Ectodermal cell (in vitro differentiated cells): ENCODE data around the gene RPL31. TPM values are rescaled to one million over a fixed set of nuclear protein-coding genes. Genes with fewer than 3 reads are reported as not detected.

Experiments
- H3K27ac ChIP-seq: 2 replicates; pipeline ENCODE4 v1.7.0; 2013; ENCODE audit warnings: mild to moderate bottlenecking, low read depth, low read length; ENCODE audit not compliant: insufficient read depth, poor library complexity, severe bottlenecking
- H3K27me3 ChIP-seq: 2 replicates; pipeline ENCODE4 v1.7.0; 2013; ENCODE audit warnings: mild to moderate bottlenecking, low read length; ENCODE audit not compliant: insufficient read depth, control insufficient read depth, poor library complexity, severe bottlenecking
- H3K36me3 ChIP-seq: one replicate; pipeline ENCODE4 v1.7.0; 2013; ENCODE audit warnings: low read length; ENCODE audit not compliant: control insufficient read depth, insufficient read depth
- H3K4me1 ChIP-seq: one replicate; pipeline ENCODE4 v1.7.0; 2013; ENCODE audit warnings: low read length; ENCODE audit not compliant: control insufficient read depth, insufficient read depth
- H3K4me3 ChIP-seq: 2 replicates; pipeline ENCODE4 v1.7.0; 2013; ENCODE audit warnings: low read depth, low read length, control low read depth; ENCODE audit not compliant: insufficient read depth
- H3K9me3 ChIP-seq: 2 replicates; pipeline ENCODE4 v1.7.0; 2013; ENCODE audit warnings: mild to moderate bottlenecking, low read length, moderate library complexity; ENCODE audit not compliant: control insufficient read depth
- WGBS, 2 experiments: methylation state at CpG; one replicate each; pipeline ENCODE4 v1.1.7; 2013; ENCODE audit warnings: missing lambda C conversion rate in 2 of 2; 5-methylcytosine and 5-hydroxymethylcytosine counted together
- polyA plus RNA-seq, 4 experiments: library from polyadenylated mRNA; stranded (reverse); fragments of 50-300 nt; gene quantifications; one replicate each; pipeline ENCODE4 v1.2.3, GENCODE V29; 2013

Gene RPL31
- 2,823 TPM for polyA plus RNA-seq (2013, experiment 1 of 4)
- polyA plus RNA-seq (2013, experiment 2 of 4) = 2,495 TPM
- polyA plus RNA-seq (2013, experiment 3 of 4) = 3,346 TPM
- 3,792 TPM for polyA plus RNA-seq (2013, experiment 4 of 4)

DNA sequence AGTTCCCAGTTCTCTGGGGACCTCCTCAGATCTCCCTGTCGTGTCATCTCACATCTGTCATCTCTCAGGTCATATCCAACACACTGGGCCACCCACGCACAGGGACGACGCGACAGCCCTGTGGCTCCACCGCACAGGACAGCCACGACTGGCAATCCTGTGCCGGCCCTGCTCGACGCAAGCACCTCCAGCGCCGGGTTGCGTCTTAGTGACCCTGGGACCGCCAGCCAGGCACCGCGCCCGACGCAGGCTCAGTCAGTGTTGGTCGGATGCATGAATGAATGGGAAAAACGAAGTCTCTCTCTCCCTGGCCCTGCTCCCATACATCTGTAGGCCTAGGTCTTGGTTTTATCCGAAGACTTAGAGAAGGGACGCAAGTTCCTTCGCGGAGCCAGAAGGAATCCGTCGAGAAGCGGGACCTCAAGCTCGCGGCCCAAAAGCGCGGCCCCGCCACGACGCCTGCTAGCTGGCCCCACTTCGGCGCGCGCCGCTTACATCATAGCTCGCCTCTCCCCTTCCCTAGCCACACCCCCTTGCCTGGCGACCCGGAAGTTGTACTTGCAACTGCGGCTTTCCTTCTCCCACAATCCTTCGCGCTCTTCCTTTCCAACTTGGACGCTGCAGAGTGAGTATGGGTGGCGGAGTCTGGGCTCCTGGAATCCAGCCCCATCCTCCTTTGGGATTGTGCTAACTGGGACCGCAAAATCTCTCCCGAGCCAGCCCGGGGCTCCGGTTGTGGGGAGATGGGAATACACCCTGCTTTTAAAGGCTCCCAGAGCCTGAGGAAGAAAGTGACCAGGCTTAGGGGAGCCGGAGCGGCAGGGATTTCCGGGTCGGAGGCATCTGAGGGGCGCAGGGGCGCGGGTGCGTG, at the start of gene RPL31:
TSS of gene RPL31 (plus strand) at position 599 of the 871 bp plus-strand sequence. CDS start 413 bp downstream, outside the sequence.
- Histone ChIP-seq H3K4me3 (peak within 1 kb of the TSS; percentile 87), H3K4me1 (peaks cover 8% of the 10 kb centered on the region), H3K27ac (peak within 1 kb of the TSS; percentile 89), H3K9me3 (no peaks in the 10 kb centered on the region), H3K27me3 (no peaks in the 10 kb centered on the region), H3K36me3 (peaks cover 32% of the 10 kb centered on the region)
- 11 to 12% methylated on average over 59 of the region's 59 CpGs for WGBS, 2 experiments

DNA sequence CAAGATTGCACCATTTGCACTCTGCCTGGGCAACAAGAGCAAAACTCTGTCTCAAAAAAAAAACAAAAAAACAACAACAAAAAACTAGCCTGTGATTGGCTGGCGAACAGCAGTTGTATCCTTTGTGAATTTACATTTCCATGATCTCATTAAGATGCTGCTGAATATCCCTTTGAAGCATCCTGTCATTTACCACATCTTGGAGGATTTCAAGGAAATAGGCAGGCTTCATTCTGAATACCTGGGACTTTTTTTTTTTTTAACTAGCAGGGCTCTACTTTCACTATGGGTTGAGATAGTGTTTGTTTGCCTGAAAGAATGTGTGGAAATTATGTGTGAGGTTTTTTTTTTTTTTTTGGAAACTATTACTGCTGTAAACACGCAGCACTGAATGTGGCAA, 49.6 kb upstream of the RPL31 start:
- Histone ChIP-seq H3K4me3 (no peak overlapping the region), H3K36me3 (no peaks in the 10 kb centered on the region), H3K27me3 (no peaks in the 10 kb centered on the region), H3K9me3 (no peaks in the 10 kb centered on the region), H3K27ac (no peak overlapping the region), H3K4me1 (no peaks in the 10 kb centered on the region)
- WGBS, 2 experiments = 88 to 95% methylated on average over 2 of the region's 2 CpGs

DNA sequence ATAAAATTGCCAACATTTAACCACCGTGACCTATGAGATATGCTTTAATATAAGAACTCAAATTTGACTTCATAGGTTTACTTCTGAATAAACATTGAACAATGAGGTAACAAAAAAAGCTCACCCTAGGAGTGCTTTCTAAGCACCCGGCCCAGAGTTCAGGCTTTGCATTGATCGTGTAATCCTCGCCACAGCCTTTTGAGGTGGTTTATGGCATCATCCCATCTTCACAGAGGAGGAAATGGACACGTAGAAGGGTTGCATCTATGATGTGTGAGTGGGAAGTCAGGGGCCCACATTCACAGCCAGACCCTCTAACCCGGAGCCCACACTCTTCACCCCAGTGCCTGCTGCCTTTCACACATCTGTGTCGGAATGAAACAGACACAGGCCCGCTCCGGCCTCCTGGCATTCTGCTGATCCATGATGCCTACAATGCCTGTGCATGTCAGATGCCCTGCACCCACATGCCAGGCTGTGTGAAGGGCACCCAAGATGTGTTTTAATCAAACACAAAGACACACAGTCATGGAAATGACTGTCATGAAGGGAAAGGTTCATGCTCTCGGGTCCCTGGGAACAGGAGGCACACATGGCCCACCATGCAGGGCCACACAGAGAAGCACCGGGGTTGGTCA, 48.6 kb upstream of the RPL31 start:
- no peaks in the 10 kb centered on the region for H3K36me3 ChIP-seq
- H3K27ac ChIP-seq = no peak overlapping the region
- H3K27me3 ChIP-seq = no peaks in the 10 kb centered on the region
- H3K4me1 ChIP-seq = no peaks in the 10 kb centered on the region
- WGBS, 2 experiments = 91 to 94% methylated on average over 10 to 11 of the region's 11 CpGs
- no peaks in the 10 kb centered on the region for H3K9me3 ChIP-seq
- no peak overlapping the region for H3K4me3 ChIP-seq

DNA sequence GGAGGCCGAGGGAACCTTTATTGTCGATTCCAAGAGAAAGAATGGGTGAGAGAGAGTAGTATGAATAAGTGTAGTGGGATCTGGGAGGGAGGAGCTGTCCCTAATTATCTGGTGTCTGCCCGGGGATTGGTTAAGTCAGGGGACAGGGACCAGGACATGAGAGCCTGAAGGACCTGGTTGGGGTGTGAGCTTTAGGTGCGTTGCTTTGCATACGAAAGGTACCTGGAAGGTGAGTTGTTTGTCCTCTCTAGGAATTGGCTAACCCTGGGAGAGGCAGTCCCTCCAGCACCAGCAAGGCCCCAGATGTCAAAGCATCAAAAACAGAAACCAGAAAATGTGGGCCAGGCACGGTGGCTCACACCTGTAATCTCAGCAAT, 48.1 kb upstream of the RPL31 start:
- H3K27me3 ChIP-seq = no peaks in the 10 kb centered on the region
- no peak overlapping the region for H3K4me3 ChIP-seq
- WGBS, 2 experiments = 90 to 91% methylated on average over 6 of the region's 6 CpGs
- no peaks in the 10 kb centered on the region for H3K9me3 ChIP-seq
- H3K4me1 ChIP-seq = no peaks in the 10 kb centered on the region
- H3K27ac ChIP-seq = no peak overlapping the region
- H3K36me3 ChIP-seq = no peaks in the 10 kb centered on the region

DNA sequence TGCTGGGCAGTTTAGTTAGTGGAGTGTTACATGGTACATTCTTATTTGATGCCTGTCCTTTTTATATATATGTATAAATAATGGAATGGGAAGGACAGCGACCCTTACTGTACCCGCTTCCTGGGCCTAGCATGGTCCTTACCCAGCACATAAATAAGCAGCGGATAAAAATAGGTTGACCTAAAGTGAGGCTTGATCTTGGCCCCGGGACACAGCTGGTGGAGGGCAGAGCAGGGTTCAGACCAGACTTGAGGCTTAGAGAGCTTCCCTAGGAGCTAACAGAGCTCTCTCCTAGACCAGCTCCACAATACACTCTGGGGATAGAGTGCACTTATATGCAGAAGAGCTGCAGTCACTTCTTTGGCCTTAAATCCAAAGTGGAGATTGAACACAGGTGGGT, 46.9 kb upstream of the RPL31 start:
- Histone ChIP-seq H3K27ac (no peak overlapping the region), H3K9me3 (no peaks in the 10 kb centered on the region), H3K36me3 (no peaks in the 10 kb centered on the region), H3K4me3 (no peak overlapping the region), H3K4me1 (no peaks in the 10 kb centered on the region), H3K27me3 (no peaks in the 10 kb centered on the region)
- 86 to 96% methylated on average over 4 of the region's 4 CpGs for WGBS, 2 experiments

DNA sequence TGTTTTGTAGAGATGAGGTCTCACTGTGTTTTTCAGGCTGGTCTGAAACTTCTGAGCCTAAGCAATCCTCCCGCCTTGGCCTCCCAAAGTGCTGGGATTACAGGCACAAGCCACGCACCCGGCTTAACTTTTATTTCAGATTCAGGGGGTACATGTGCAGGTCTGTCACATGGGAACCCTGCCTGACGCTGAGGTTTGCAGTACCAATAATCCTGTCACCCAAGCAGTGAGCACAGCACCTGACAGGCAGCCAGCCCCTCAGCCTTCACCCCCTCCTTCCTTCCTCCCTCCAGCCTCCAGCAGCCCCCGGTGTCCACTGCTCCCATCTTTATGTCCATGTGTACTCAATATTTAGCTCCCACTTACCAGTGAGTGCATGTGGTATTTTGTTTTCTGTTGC, 46.0 kb upstream of the RPL31 start:
- H3K27me3 ChIP-seq = no peaks in the 10 kb centered on the region
- H3K36me3 ChIP-seq = no peaks in the 10 kb centered on the region
- H3K9me3 ChIP-seq = no peaks in the 10 kb centered on the region
- no peak overlapping the region for H3K4me3 ChIP-seq
- no peaks in the 10 kb centered on the region for H3K4me1 ChIP-seq
- 94 to 96% methylated on average over 5 of the region's 5 CpGs for WGBS, 2 experiments
- H3K27ac ChIP-seq = no peak overlapping the region

DNA sequence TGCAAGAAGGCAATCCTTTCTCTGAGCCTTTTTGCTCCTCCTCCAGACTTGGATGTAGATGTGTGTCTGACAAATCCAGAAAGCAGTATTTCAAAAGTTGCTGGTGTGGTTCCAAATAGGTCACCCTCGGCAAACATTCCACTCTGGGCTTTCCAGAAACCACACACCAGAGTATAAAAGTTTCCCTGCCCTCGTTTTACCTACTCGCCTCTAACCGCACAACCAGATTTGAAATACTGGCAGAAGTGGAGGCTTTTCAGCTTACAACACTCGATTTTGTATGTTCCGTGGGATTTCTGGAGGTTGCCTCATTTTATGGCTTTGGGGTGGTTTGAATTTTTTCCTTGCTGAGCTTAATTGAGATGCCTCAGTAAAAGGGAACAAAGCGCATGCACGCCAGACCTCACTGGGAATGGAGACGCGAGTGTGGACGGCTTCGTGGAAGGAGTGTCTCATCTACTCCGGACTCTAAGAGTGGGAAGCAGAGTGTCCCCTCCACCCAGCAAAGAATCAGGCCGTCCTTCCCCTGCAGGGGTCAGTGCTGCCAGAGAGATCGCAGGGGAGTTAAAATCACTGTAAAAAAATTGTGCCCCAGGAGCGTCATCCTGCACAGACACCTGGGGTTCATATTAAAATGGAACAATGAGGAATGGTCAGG, 44.0 kb upstream of the RPL31 start:
- no peaks in the 10 kb centered on the region for H3K27me3 ChIP-seq
- no peaks in the 10 kb centered on the region for H3K4me1 ChIP-seq
- WGBS, 2 experiments = 92 to 93% methylated on average over 16 of the region's 16 CpGs
- no peak overlapping the region for H3K4me3 ChIP-seq
- H3K27ac ChIP-seq = no peak overlapping the region
- no peaks in the 10 kb centered on the region for H3K36me3 ChIP-seq
- no peaks in the 10 kb centered on the region for H3K9me3 ChIP-seq

DNA sequence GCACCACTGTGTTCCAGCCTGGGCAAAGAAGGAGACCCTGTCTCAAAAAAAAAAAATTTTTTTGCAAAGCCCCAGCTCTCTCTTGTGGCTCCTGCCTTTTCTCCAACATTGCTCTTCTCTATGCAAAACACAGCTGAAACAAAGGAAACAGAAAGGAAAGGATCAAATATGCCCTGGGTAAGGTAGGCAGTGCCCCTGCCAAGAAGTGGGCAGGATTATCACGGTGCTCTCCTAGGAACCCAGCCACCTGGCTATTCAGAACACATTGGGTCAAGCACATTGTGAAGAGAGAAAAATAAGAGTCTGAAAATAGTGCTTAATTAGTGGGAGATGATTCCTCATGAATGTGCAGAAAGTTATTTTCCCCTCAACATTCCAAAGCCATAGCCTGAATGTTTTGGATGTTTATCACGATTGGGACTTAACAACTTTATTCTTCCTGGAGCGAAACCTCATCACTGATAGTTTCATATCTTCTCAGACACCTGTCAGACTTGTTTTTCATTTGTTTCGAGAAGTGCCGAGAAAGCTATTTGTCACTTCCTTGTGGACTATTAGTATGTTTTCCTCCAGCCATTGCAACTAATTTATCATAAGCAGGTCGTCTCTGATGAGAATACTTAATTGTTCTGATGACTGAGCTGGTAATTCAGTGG, 42.7 kb upstream of the RPL31 start:
- Histone ChIP-seq H3K27ac (no peak overlapping the region), H3K4me3 (no peak overlapping the region), H3K4me1 (no peaks in the 10 kb centered on the region), H3K27me3 (no peaks in the 10 kb centered on the region), H3K36me3 (no peaks in the 10 kb centered on the region), H3K9me3 (no peaks in the 10 kb centered on the region)
- WGBS, 2 experiments = 89 to 92% methylated on average over 6 of the region's 6 CpGs

DNA sequence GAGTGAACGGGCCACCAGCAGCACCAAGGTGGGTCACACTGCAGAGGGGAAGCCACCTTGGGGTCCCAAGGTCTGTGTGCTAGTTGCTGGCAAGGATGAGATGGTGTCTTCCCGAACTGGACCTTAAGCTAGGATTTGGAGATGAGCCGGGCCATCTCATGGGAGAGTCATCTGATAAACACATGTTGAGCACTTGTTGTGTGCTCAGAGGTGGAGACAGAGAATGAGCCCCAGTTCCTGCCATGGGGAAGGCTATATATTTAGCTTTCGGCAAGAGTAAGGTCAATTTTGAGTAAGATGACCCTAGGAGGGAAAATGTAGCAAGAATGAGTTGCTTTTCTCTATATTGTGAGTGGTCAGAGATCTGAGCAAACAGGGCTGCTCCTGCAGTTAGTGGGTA, 41.4 kb upstream of the RPL31 start:
- WGBS, 2 experiments = 93 to 94% methylated on average over 4 of the region's 4 CpGs
- Histone ChIP-seq H3K36me3 (no peaks in the 10 kb centered on the region), H3K4me3 (no peak overlapping the region), H3K4me1 (no peaks in the 10 kb centered on the region), H3K27ac (no peak overlapping the region), H3K27me3 (no peaks in the 10 kb centered on the region), H3K9me3 (no peaks in the 10 kb centered on the region)
